SK-N-SH (cell line): ENCODE results near the gene CYP46A1. TPM values are rescaled to one million over a fixed set of nuclear protein-coding genes. Genes with fewer than 3 reads are reported as not detected.
A peak's percentile ranks its signal among the peaks of the same experiment; 100 is the strongest.

Experiments used
- CTCF ChIA-PET: fragments of 300-600, 350-600 bp; formaldehyde crosslinking; extraction: SDS; loops from one replicate; lab custom pipeline; 2021; lab: Yijun Ruan, JAX
- POLR2A ChIA-PET: fragments of 350-600 bp; sonication (Branson Sonifier 250); formaldehyde crosslinking; extraction: SDS; loops from one replicate; lab custom pipeline; 2020; ENCODE audit warnings: antibody characterized with exemption, inconsistent platforms; lab: Yijun Ruan, JAX
- DNase-seq: peaks from one replicate; pipeline ENCODE4 v3.0.0; 2012
- H2AFZ ChIP-seq: fragments of 200-600 bp; sonication (generic); 2 replicates; pipeline ENCODE4 v1.8.1; 2016; ENCODE audit warnings: antibody characterized with exemption, mild to moderate bottlenecking, low read depth
- H3F3A ChIP-seq: fragments of 200-600 bp; sonication (generic); replicated peaks from 2 replicates; pipeline ENCODE3; 2016; ENCODE audit warnings: antibody characterized with exemption, mild to moderate bottlenecking; ENCODE audit not compliant: insufficient read depth
- H3K27ac ChIP-seq, 2 experiments: fragments of 200-500 bp in 1 of 2; fragments of 200-600 bp in 1 of 2; sonication (Bioruptor generic) in 1 of 2; sonication (generic), shearing (Covaris generic) in 1 of 2; 2 replicates each; pipeline versions ENCODE4 v1.5.1 to v1.6.1; 2014 to 2016; ENCODE audit warnings: low read depth in 2 of 2, inconsistent platforms in 1 of 2, low read length in 1 of 2, mild to moderate bottlenecking in 1 of 2, mixed read lengths in 1 of 2
- H3K27me3 ChIP-seq: fragments of 200-600 bp; sonication (generic), shearing (Covaris generic); 2 replicates; pipeline ENCODE4 v1.6.1; 2016; ENCODE audit warnings: mixed run types; ENCODE audit not compliant: insufficient read depth
- H3K36me3 ChIP-seq, 2 experiments: fragments of 200-500 bp in 1 of 2; fragments of 200-600 bp in 1 of 2; sonication (Bioruptor generic) in 1 of 2; sonication (generic) in 1 of 2; replicated peaks in 1 of 2; 2 replicates each; pipeline versions ENCODE3 to v1.5.1; 2014 to 2016; ENCODE audit warnings: low read length in 1 of 2, mild to moderate bottlenecking in 1 of 2; ENCODE audit not compliant: insufficient read depth in 2 of 2, control insufficient read depth in 1 of 2
- H3K4me1 ChIP-seq, 2 experiments: fragments of 200-500 bp in 1 of 2; fragments of 200-600 bp in 1 of 2; sonication (Bioruptor generic) in 1 of 2; sonication (generic), shearing (Covaris generic) in 1 of 2; 2 replicates each; pipeline versions ENCODE4 v1.5.1 to v1.6.1; 2014 to 2016; ENCODE audit warnings: low read depth in 1 of 2, low read length in 1 of 2, mixed run types in 1 of 2; ENCODE audit not compliant: insufficient read depth in 2 of 2, control insufficient read depth in 1 of 2
- H3K4me2 ChIP-seq: fragments of 200-600 bp; sonication (generic), shearing (Covaris generic); 2 replicates; pipeline ENCODE4 v1.6.1; 2017; ENCODE audit warnings: mixed run types
- H3K4me3 ChIP-seq, 2 experiments: fragments of 200-500 bp in 1 of 2; fragments of 200-600 bp in 1 of 2; sonication (Bioruptor generic) in 1 of 2; sonication (generic), shearing (Covaris generic) in 1 of 2; 2 replicates each; pipeline versions ENCODE4 v1.5.1 to v1.8.1; 2014 to 2016; ENCODE audit warnings: low read depth in 2 of 2, inconsistent platforms in 1 of 2, low read length in 1 of 2, mild to moderate bottlenecking in 1 of 2, mixed read lengths in 1 of 2, moderate library complexity in 1 of 2
- H3K79me2 ChIP-seq: fragments of 200-600 bp; sonication (generic); 2 replicates; pipeline ENCODE4 v1.8.1; 2017; ENCODE audit warnings: mild to moderate bottlenecking; ENCODE audit not compliant: insufficient read depth
- H3K9ac ChIP-seq: fragments of 200-600 bp; sonication (generic); 2 replicates; pipeline ENCODE4 v1.6.1; 2017; ENCODE audit warnings: mixed run types
- H3K9me2 ChIP-seq: fragments of 200-600 bp; sonication (generic); 2 replicates; pipeline ENCODE4 v1.6.1; 2017; ENCODE audit warnings: mixed run types
- H3K9me3 ChIP-seq: fragments of 200-600 bp; sonication (generic); 2 replicates; pipeline ENCODE4 v1.6.1; 2017; ENCODE audit warnings: mixed run types, mild to moderate bottlenecking, moderate library complexity
- H4K20me1 ChIP-seq: fragments of 200-600 bp; sonication (generic); 2 replicates; pipeline ENCODE4 v1.6.1; 2017; ENCODE audit warnings: mild to moderate bottlenecking, mixed run types; ENCODE audit not compliant: insufficient read depth
- WGBS: methylation state at CpG from one replicate; pipeline ENCODE4 v1.1.6; 2017; ENCODE audit warnings: low lambda C conversion rate; 5-methylcytosine and 5-hydroxymethylcytosine counted together
- polyA plus RNA-seq, 3 experiments: library from polyadenylated mRNA; depleted of rRNA; stranded (reverse); fragments of >200 nt; gene quantifications; 2 replicates each; pipeline ENCODE4 v1.2.3, GENCODE V29; 2012
- TF ChIP-seq, protein P1 (sequence below): IDR thresholded peaks from 2 replicates; pipeline ENCODE4 v1.6.1; 2012; ENCODE audit warnings: mild to moderate bottlenecking, low read depth, low read length, moderate library complexity
- TF ChIP-seq, protein P2 (sequence below): fragments of 200-600 bp; sonication (generic); IDR thresholded peaks from 2 replicates; pipeline ENCODE4 v1.6.1; 2017; ENCODE audit warnings: antibody characterized with exemption, mild to moderate bottlenecking, moderate library complexity
- TF ChIP-seq, protein P3 (sequence below): fragments of 150-350 bp; IDR thresholded peaks from 2 replicates; pipeline ENCODE4 v1.6.1; 2016; ENCODE audit warnings: mild to moderate bottlenecking, low read depth, low read length

Gene CYP46A1
- polyA plus RNA-seq, 1 of the 3 experiments (the other 2 are of a cell fraction) = 0.30 TPM

DNA sequence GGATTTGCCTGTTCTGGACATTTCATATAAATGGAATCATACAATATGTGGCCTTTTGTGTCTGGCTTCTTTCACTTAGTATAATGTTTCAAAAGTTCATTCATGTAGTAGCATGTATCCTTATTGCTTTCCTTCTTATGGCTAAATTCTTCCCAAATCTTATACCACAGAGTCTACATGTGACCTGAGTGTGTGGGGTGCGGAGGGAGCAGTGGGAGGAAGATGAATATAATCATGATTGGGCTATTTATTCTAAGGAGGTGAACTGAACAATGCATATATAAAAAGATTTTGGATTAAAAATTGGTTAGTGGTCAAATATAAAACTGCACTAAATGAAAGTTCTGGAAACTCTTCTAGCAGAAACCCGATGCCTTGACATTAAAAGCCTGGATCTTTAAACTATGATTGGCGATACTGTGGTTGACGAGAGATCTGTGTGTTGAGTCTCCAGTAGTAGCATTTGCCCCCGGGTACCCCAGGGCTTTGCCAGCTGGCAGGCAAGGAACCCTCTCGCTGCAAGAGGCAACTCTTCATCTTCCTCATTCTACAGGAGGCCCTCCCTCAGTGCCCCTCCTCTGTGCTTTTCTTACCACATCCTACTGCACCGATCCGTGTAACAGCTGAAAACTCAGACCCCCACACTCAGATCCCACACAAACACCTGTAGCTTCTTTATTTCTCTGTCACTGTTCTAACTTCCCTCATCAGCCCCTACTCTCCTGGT, 2.6 kb downstream of the CYP46A1 start:
- peaks cover 8% of the 10 kb centered on the region for H3F3A ChIP-seq
- no peak overlapping the region for H3K4me3 ChIP-seq
- ChIA-PET CTCF (interaction anchor here (0.8 to 4.2 kb wide), 9 partner anchors 10 to 197 kb away, joined by 3 to 24 read pairs (median 7); no protein-coding TSS in a partner anchor), POLR2A (no interaction called here)
- 74% methylated on average over 8 of the region's 8 CpGs for WGBS
- H3K4me1 ChIP-seq = peaks cover 0 to 11% of the 10 kb centered on the region in 2 experiments; a peak in 1 of 4 replicates
- H3K27ac ChIP-seq = no peak overlapping the region
- H3K9ac ChIP-seq = no peak overlapping the region
- H3K27me3 ChIP-seq = peaks cover 9% of the 10 kb centered on the region; the same call in 1 of the 2 replicates
- no peaks in the 10 kb centered on the region for H3K36me3 ChIP-seq
- H3K9me2 ChIP-seq = no peaks in the 10 kb centered on the region
- no peak overlapping the region for H3K4me2 ChIP-seq
- H3K79me2 ChIP-seq = no peaks in the 10 kb centered on the region
- H4K20me1 ChIP-seq = no peaks in the 10 kb centered on the region
- TF ChIP-seq, protein P1, sequence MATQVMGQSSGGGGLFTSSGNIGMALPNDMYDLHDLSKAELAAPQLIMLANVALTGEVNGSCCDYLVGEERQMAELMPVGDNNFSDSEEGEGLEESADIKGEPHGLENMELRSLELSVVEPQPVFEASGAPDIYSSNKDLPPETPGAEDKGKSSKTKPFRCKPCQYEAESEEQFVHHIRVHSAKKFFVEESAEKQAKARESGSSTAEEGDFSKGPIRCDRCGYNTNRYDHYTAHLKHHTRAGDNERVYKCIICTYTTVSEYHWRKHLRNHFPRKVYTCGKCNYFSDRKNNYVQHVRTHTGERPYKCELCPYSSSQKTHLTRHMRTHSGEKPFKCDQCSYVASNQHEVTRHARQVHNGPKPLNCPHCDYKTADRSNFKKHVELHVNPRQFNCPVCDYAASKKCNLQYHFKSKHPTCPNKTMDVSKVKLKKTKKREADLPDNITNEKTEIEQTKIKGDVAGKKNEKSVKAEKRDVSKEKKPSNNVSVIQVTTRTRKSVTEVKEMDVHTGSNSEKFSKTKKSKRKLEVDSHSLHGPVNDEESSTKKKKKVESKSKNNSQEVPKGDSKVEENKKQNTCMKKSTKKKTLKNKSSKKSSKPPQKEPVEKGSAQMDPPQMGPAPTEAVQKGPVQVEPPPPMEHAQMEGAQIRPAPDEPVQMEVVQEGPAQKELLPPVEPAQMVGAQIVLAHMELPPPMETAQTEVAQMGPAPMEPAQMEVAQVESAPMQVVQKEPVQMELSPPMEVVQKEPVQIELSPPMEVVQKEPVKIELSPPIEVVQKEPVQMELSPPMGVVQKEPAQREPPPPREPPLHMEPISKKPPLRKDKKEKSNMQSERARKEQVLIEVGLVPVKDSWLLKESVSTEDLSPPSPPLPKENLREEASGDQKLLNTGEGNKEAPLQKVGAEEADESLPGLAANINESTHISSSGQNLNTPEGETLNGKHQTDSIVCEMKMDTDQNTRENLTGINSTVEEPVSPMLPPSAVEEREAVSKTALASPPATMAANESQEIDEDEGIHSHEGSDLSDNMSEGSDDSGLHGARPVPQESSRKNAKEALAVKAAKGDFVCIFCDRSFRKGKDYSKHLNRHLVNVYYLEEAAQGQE = no peak
- DNase-seq = no peak
- H3K9me3 ChIP-seq = no peaks in the 10 kb centered on the region
- H2AFZ ChIP-seq = no peak overlapping the region

DNA sequence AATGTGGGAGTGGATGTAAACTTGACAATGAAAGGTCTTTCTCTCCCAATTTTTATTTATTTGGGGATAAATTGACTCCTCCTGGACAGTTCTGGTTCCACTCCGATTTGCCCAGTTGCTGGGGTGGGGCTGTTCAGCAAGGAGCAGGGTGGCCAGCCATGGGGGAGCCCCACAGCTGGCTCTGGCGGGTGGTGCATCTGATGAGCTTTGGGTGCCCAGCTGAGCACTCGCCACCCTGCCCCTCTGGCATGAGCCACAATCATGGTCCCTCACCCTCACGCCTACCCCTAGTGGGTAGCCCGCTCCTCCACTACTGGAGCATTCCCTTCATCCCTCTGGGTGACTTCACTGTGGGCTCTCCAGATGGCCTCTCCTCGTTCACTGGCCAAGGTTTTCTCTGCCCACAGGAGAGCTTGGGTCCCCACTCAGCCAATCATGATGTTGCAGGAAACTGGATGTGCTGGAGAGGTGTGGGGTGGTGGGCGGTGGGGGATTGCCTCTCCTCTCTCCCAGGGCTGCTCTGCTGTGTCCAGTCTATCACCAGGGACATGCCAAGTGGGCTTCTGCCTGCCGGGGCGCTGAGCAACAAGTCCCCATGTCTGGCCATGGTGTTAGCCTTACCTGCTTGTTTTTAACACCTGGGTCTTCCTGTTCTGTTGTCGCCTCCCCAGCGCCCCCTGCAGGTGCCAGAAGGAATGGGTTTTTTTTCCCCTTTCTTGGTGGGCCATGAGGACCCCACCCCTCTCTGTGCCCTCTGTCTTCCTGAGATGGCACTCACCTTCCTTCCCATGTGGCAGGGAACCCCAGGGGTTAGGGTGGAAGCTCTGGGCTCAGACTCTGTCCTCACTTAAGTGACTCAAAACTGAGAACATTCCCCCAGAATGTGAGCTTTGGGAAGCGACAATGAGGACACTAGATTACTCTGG, 3.4 kb downstream of the CYP46A1 start:
- DNase-seq = no peak
- 34% methylated on average over 10 of the region's 12 CpGs for WGBS

More for the DNA sequence above, 3.4 kb downstream of the CYP46A1 start:
- Histone ChIP-seq H2AFZ (no peak overlapping the region), H3K27me3 (peaks cover 9% of the 10 kb centered on the region; the same call in 1 of the 2 replicates), H3K4me3 (peak overlapping the region in 1 of 2 experiments; percentile 39; a peak in 1 of 4 replicates), H3K36me3 (no peaks in the 10 kb centered on the region), H3K9me3 (no peaks in the 10 kb centered on the region), H4K20me1 (no peaks in the 10 kb centered on the region), H3K79me2 (no peaks in the 10 kb centered on the region), H3K9ac (no peak overlapping the region), H3K4me2 (no peak overlapping the region), H3K9me2 (no peaks in the 10 kb centered on the region), H3K4me1 (peaks cover 0 to 10% of the 10 kb centered on the region in 2 experiments; a peak in 1 of 4 replicates), H3F3A (peaks cover 8% of the 10 kb centered on the region), H3K27ac (no peak overlapping the region)
- CTCF ChIA-PET = interaction anchor here (0.6 to 4.2 kb wide), 23 partner anchors 9 to 204 kb away, joined by 3 to 24 read pairs (median 4); no protein-coding TSS in a partner anchor
- POLR2A ChIA-PET = no interaction called here
- TF ChIP-seq, protein P2, sequence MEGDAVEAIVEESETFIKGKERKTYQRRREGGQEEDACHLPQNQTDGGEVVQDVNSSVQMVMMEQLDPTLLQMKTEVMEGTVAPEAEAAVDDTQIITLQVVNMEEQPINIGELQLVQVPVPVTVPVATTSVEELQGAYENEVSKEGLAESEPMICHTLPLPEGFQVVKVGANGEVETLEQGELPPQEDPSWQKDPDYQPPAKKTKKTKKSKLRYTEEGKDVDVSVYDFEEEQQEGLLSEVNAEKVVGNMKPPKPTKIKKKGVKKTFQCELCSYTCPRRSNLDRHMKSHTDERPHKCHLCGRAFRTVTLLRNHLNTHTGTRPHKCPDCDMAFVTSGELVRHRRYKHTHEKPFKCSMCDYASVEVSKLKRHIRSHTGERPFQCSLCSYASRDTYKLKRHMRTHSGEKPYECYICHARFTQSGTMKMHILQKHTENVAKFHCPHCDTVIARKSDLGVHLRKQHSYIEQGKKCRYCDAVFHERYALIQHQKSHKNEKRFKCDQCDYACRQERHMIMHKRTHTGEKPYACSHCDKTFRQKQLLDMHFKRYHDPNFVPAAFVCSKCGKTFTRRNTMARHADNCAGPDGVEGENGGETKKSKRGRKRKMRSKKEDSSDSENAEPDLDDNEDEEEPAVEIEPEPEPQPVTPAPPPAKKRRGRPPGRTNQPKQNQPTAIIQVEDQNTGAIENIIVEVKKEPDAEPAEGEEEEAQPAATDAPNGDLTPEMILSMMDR = peak; percentile 80
- TF ChIP-seq, protein P3, sequence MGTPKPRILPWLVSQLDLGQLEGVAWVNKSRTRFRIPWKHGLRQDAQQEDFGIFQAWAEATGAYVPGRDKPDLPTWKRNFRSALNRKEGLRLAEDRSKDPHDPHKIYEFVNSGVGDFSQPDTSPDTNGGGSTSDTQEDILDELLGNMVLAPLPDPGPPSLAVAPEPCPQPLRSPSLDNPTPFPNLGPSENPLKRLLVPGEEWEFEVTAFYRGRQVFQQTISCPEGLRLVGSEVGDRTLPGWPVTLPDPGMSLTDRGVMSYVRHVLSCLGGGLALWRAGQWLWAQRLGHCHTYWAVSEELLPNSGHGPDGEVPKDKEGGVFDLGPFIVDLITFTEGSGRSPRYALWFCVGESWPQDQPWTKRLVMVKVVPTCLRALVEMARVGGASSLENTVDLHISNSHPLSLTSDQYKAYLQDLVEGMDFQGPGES = no peak
